Lower leg skin (tissue), 4 donors: ENCODE data around the gene GPR151. TPM values are rescaled to one million over a fixed set of nuclear protein-coding genes. Genes with fewer than 3 reads are reported as not detected.

Source experiments
- DNase-seq, 2 donors: peaks; one replicate each; pipeline ENCODE4 v3.0.0-alpha.2; 2019; ENCODE audit warnings: low spot score in 2 of 2
- H3K4me3 ChIP-seq: fragments of 200-600 bp; sonication (generic); 2 replicates; pipeline ENCODE4 v1.5.1; 2017; ENCODE audit warnings: mild to moderate bottlenecking, low read depth; ENCODE audit not compliant: poor library complexity, severe bottlenecking
- POLR2A ChIP-seq, 2 donors: fragments of 450-650 bp; IDR thresholded peaks; one replicate each; pipeline ENCODE4 v1.6.1; 2016 to 2017; ENCODE audit warnings: antibody characterized with exemption in 2 of 2, mild to moderate bottlenecking in 1 of 2, moderate library complexity in 1 of 2
- WGBS, 2 donors: methylation state at CpG; one replicate each; pipeline ENCODE4 v1.1.5; 2018; 5-methylcytosine and 5-hydroxymethylcytosine counted together
- intact Hi-C: fragments of 100-400 bp; cut with DNase I; formaldehyde crosslinking; loops from one replicate; pipeline ENCODE4 v1.15.0; 2023; ENCODE audit warnings: low total_unique reads
- total RNA-seq, 4 donors: library from RNA; depleted of rRNA; stranded (reverse); fragments of >200 nt; gene quantifications; one replicate each; pipeline ENCODE4 v1.1.0, GENCODE V29; 2016
- TF ChIP-seq, protein P1 (sequence below), 3 donors: fragments of 450-650 bp; IDR thresholded peaks; one replicate each; pipeline ENCODE4 v1.5.1; 2016; ENCODE audit warnings: antibody characterized with exemption in 3 of 3, mild to moderate bottlenecking in 3 of 3, moderate library complexity in 2 of 3

Gene GPR151
- total RNA-seq, 4 donors from 2014 or later: not detected

DNA sequence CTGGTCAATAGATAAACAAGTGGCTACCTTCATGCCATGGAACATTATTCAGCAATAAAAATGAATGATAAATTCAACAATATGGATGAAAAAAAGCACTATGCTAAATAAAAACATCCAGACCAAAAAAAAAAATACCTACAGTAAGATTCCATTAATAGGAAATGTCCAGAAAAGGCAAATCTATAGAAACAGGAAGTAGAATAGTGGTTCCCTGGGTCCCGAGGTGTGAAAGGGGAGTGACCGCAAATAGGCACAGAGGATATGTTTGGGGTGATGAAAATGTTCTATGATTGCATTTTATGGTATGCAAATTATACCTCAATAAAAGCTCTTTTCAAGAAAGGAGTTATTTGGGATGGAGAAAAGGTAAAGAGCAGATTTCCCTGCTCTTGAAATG is 3.6 kb upstream of the GPR151 start:
- H3K4me3 ChIP-seq: no peak overlapping the region
- TF ChIP-seq, protein P1, sequence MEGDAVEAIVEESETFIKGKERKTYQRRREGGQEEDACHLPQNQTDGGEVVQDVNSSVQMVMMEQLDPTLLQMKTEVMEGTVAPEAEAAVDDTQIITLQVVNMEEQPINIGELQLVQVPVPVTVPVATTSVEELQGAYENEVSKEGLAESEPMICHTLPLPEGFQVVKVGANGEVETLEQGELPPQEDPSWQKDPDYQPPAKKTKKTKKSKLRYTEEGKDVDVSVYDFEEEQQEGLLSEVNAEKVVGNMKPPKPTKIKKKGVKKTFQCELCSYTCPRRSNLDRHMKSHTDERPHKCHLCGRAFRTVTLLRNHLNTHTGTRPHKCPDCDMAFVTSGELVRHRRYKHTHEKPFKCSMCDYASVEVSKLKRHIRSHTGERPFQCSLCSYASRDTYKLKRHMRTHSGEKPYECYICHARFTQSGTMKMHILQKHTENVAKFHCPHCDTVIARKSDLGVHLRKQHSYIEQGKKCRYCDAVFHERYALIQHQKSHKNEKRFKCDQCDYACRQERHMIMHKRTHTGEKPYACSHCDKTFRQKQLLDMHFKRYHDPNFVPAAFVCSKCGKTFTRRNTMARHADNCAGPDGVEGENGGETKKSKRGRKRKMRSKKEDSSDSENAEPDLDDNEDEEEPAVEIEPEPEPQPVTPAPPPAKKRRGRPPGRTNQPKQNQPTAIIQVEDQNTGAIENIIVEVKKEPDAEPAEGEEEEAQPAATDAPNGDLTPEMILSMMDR (IDR thresholded peaks at IDR 0.05): no peak
- TF ChIP-seq POLR2A (IDR thresholded peaks at IDR 0.05): no peak
- no peak for DNase-seq
- WGBS, 2 donors: 48 to 68% methylated on average over 2 of the region's 2 CpGs
- intact Hi-C loops: no loop called here

DNA sequence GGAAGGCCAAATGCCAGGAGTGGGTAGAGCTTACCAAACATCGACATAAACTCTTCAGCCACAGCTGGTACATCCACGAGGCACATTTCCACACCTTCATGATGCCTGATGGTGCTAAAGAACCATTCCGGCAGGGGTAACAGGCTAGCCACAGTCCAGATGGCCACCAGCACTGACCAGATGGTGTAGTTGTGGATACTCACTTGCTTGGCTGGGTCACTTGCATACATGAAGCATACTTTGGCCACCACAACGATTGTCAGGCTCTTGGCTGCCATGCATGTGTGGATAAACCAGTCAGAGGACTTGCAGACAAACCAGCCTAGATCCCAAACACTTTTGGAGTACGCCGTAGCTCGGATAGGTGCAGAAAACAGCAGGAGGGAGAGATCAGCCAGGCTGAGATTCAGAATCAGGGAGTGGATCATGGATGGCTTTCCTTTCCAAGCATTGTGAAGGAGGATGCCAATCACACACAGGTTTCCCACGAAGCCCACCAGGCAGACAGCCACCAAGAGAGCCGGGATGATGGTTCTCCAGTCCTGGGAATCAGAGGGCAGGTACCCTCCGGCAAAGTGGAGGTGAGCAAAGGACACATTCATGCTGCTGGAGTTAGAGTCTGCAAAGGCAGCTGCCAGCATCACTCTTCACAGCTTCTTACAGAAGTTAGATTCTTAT is 378 bp downstream of the GPR151 start:
- DNase-seq: no peak
- no peak overlapping the region for H3K4me3 ChIP-seq
- 84 to 86% methylated on average over 10 of the region's 10 CpGs for WGBS, 2 donors
- intact Hi-C loops: no loop called here
- TF ChIP-seq POLR2A (IDR thresholded peaks at IDR 0.05): no peak
- TF ChIP-seq, protein P1 (IDR thresholded peaks at IDR 0.05): no peak

DNA sequence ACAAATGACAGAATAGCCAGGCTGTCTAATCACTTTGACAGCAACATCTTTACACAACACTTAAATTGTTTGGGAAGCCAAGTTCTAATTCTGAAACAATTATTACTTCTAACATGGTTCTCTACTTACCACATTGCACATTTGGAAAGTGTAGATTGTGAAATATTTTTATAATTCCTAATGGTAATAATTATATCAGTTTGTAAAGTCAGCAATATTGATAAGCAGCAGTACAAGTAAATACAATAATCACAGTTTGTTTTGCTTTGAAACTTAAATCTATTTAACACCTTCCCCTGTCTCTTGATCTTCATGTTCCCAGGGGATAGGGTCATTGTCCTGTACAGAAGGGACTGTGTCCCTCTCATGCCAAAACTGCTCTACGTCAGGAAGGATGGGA is 1.4 kb downstream of the GPR151 start:
- WGBS, 2 donors: 81 to 96% methylated on average over 1 of the region's 1 CpG
- no peak for DNase-seq
- H3K4me3 ChIP-seq: no peak overlapping the region
- intact Hi-C loops: no loop called here
- no peak for TF ChIP-seq POLR2A (IDR thresholded peaks at IDR 0.05)
- TF ChIP-seq, protein P1 (IDR thresholded peaks at IDR 0.05): no peak

DNA sequence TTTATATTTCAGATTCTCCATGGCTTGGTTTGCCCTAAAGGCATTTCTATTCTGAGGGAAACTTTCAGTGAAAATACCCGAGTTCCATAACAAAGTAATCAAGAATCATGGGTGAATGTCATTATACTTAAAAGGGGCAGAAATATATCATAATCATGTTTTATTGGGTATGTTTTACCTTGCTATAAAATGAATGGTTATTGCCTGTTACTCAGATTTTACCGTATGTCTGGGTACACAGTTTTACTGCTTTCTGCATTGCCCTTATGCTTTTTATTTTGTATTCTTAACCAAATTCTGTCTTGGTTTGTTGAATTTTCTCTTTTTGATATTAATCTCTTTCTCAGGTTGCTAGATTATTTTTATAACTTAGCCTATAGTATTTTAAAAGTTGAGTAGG is 2.5 kb downstream of the GPR151 start:
- WGBS, 2 donors: 60 to 71% methylated on average over 2 of the region's 2 CpGs
- DNase-seq: no peak
- TF ChIP-seq POLR2A (IDR thresholded peaks at IDR 0.05): no peak
- TF ChIP-seq, protein P1 (IDR thresholded peaks at IDR 0.05): no peak
- intact Hi-C loops: no loop called here
- no peak overlapping the region for H3K4me3 ChIP-seq

DNA sequence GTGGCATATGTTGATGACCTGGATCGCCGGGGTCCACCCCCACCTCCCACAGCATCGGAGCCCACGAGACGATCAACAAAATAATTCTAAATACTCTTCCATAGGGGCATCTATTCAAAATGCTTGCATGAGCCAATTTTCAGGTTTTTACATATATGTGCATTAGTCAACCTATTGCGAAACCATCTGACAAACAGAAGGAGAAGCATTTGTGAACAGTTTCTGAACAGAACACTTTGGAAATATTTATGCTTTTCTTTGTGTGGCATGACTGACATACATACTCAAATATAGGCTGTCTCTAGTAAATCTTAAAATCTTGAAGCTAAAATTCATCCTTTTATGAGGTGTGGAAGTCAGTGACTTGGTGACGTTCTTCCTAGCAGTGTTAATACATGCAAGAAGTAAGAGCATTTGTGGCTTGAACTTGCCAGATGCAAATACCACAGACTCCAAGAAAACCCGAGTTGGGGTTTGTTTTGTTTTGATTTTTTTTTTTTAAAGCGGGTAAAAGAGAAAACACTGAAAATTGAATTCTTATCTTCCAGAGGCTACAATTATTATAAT is 5.3 kb downstream of the GPR151 start:
- TF ChIP-seq, protein P1 (IDR thresholded peaks at IDR 0.05): no peak
- no peak for TF ChIP-seq POLR2A (IDR thresholded peaks at IDR 0.05)
- intact Hi-C loops: no loop called here
- no peak for DNase-seq
- no peak overlapping the region for H3K4me3 ChIP-seq
- WGBS, 2 donors: 87 to 94% methylated on average over 9 of the region's 9 CpGs

DNA sequence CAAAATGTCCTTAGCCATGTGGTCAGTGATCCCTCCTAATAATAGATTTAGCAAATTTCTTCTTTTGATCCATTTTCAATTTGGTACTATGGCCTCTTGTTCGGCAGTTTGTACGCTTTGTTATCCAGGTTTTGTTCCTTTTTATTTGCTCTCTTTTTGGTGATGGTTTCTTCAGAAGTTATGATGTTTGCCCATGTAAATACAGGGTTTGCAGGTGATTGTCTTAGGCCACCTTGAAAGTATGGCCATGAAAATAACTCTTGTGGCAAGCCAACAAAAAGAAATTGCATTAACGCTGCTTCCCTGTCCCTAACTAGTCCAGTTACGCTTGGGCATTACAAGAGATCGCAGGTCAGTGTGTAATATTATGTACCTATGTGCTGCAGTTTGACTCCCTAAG is 8.6 kb downstream of the GPR151 start:
- intact Hi-C loops: no loop called here
- 96 to 97% methylated on average over 5 of the region's 5 CpGs for WGBS, 2 donors
- no peak for TF ChIP-seq POLR2A (IDR thresholded peaks at IDR 0.05)
- TF ChIP-seq, protein P1 (IDR thresholded peaks at IDR 0.05): no peak

More for the DNA sequence above, 8.6 kb downstream of the GPR151 start:
- no peak for DNase-seq
- no peak overlapping the region for H3K4me3 ChIP-seq
